ENCODE measurements around the gene PYGB.

The PYGB gene

DNA sequence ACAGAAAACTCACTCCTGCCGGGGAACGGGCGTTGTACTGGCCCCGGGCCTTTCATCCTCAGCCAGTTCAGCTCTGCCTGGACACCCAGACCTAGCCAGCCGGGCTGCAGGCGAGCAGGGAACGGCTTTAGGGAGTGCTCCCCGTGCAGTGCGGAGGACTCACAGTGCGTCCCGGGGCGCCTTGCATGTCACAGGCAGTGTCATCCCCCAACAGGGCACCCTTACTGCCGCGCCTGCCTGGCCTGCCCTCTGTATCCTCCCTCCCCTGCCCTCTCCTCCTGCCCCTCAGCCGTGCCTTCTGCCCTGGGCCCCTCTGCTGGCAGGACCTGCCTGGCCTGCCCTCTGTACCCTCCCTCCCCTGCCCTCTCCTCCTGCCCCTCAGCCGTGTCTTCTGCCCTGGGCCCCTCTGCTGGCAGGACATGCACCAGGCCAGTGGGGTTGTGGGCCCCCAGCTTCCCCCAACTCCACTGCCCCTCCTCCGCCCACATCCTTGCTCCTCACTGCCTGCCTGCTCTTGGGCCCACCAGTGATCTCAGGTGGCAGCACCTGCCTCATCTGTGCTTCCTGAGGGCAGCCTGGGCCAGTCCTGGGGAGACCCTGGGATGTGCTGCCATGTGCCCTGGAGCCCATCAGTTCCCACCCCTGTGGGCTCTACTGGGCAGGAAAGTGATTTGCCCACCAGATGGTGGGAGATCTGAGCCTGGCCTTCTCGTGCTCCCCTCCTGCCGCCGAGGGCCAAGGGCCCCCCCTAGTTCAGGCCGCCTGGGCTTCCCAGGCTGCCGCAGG, 43.0 kb downstream of the PYGB start:
- no peak for TF ChIP-seq CTCF (IDR thresholded peaks at IDR 0.05; ENCODE audit: extremely low read depth, missing control alignments)
- DNase-seq (ENCODE audit: low spot score) = no peak

DNA sequence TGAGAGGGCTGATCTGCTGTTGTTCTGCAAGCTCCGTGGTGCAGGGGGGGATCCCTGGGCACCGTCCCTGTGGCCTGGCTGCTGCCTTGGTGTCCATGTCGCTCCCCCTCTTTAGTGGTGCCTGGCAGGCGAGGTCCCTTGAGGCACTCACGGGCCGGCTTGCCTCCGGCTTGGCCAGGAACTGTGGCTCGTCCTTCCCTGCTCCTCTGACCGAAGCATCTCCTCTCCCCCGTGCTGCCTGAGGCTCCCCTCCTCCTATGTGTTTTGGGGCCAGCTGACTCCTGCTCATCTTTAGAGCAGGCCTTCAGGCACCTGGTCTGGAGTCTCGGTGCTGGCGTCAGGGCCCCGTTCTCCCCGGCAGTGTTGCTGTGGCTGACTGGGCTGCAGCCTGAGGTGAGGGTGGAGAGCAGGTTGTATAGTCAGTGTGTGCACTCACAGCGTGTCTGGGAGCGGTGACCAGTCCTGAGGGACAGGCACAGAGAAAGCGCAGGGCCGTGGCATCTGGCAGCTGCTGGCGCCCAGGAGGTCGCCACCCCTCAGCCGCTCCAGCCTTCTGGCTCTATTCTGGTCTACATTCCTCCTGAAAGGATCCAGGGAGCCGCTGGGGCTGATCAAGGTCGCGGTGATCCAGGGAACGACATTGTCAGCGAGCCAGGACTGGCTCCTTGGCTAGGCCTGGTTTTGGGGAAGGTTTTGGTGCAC, 43.7 kb downstream of the PYGB start:
- TF ChIP-seq CTCF (IDR thresholded peaks at IDR 0.05; ENCODE audit: extremely low read depth, missing control alignments) = no peak
- DNase-seq (ENCODE audit: low spot score) = no peak

DNA sequence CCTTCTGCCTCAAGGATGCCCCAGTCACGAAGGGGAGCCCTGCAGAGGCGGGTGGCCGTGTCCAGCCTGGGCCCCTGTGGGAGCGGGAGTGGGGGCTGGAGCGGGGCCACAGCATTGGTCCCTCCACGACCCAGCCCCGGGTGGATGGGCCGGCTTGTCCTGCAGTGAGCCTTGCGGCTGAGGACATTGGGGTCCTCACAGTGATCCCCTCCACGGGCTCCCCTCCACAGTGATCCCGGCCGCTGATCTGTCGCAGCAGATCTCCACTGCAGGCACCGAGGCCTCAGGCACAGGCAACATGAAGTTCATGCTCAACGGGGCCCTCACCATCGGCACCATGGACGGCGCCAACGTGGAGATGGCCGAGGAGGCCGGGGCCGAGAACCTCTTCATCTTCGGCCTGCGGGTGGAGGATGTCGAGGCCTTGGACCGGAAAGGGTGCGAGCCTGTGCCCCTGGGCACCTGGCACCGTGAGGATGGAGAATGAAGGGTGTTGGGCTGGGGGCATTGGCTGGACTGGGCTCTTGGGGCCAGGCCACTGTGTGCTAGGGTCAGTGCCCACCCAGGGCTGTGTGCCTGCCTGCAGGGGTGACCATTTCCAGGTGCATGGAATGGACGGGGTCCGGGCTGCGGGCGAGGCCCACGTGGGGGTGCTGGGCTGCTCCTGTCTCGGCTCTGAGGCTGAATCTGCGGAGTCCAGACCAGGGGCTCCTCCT, 44.4 kb downstream of the PYGB start:
- DNase-seq (ENCODE audit: low spot score) = no peak
- TF ChIP-seq CTCF (IDR thresholded peaks at IDR 0.05; ENCODE audit: extremely low read depth, missing control alignments) = no peak

GRCh38 chr20:25293507-25293906, 45.6 kb downstream of the PYGB start:
- DNase-seq (ENCODE audit: low spot score) = no peak
- TF ChIP-seq CTCF (IDR thresholded peaks at IDR 0.05; ENCODE audit: extremely low read depth, missing control alignments) = no peak

DNA sequence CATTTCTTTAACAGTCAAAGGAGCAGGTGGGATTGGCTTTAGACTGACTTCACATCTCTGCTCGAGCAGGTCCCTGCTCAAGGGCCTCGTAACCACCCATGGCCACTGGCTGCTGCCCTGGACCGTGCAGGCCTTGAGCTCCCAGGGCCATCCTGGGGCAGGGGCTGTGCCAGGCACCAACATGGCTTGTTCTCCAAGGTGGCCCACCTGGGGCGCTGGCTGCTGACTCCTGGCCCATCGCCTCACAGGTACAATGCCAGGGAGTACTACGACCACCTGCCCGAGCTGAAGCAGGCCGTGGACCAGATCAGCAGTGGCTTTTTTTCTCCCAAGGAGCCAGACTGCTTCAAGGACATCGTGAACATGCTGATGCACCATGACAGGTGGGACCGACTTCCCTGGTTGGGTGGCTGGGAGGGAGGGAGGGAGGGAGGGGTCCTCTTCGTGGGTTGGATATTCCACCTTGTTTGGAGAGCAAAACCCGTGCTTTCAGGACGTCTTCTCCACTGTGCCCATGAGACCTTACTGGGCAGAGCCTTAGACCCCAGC, 46.1 kb downstream of the PYGB start:
- DNase-seq (ENCODE audit: low spot score) = no peak
- TF ChIP-seq CTCF (IDR thresholded peaks at IDR 0.05; ENCODE audit: extremely low read depth, missing control alignments) = no peak

DNA sequence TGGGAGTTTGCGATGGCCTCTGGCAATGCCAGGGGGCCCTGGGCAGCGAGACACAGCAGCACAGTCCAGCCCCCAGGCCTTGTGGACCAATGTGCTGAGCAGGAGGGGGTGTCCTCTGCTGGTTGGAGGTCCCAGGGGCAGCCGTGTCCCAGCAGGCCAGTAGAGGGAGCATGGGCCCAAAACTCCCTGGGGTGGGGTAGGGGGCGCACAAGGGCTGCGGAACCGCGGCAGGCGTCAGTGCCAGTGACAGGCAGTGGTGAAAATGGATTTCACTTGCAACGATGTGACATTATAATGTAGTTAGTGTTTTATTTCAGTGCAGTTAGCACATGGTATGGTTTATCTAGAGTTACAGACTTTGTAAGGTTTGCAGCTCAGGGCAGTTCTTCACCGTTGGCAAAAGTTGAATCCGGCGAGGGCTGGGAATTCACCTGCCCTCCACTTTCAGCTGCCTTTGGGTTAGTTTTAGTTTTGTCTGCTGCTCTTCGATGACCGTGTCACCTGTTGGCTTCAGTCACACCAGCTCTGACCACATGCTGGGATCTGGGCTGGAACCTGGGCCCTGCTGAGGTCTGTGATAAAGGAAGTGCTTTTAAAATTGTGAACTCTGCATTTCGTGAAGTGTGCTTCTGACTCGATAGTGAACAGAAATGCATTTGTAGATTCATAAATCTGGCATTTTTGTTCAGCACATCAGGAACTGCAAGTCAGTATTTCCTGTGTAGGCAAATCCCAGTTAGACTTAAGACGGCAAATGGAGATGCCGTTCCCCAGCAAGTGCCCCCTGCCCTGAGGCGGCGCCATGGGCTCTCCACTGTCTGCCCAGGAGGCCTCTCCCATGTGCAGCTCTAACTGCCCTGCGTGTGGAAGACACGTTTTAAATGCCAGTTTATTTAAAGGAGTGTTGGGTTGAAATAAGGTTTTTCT, 46.8 kb downstream of the PYGB start:
- TF ChIP-seq CTCF (IDR thresholded peaks at IDR 0.05; ENCODE audit: extremely low read depth, missing control alignments) = peak; percentile 80
- peak; percentile 80 for DNase-seq (ENCODE audit: low spot score)
